Smooth muscle cell (in vitro differentiated cells): ENCODE data around the gene PEX5. TPM values are rescaled to one million over a fixed set of nuclear protein-coding genes. Genes with fewer than 3 reads are reported as not detected.

Experiments used
- DNase-seq: peaks from one replicate; lab custom pipeline; 2025; ENCODE audit not compliant: unreplicated experiment; lab: John Stamatoyannopoulos, UW
- H2AFZ ChIP-seq: fragments of 200-600 bp; sonication (generic); 2 replicates; pipeline ENCODE4 v1.6.0; 2016; ENCODE audit warnings: antibody characterized with exemption, low read depth, mild to moderate bottlenecking
- H3F3A ChIP-seq: fragments of 200-600 bp; sonication (generic); 2 replicates; pipeline ENCODE4 v1.6.0; 2017; ENCODE audit warnings: antibody characterized with exemption, low read depth
- H3K27ac ChIP-seq: fragments of 200-600 bp; sonication (generic); 2 replicates; pipeline ENCODE4 v1.5.1; 2016; ENCODE audit warnings: low read depth, mild to moderate bottlenecking
- H3K27me3 ChIP-seq: fragments of 200-600 bp; sonication (generic); 2 replicates; pipeline ENCODE4 v1.6.1; 2016; ENCODE audit warnings: low read depth, mild to moderate bottlenecking
- H3K36me3 ChIP-seq: fragments of 200-600 bp; sonication (generic); 2 replicates; pipeline ENCODE4 v1.5.1; 2016; ENCODE audit warnings: low read depth
- H3K4me1 ChIP-seq: fragments of 200-600 bp; sonication (generic); 2 replicates; pipeline ENCODE4 v1.5.1; 2016; ENCODE audit warnings: low read depth
- H3K4me2 ChIP-seq: fragments of 200-600 bp; sonication (generic); 2 replicates; pipeline ENCODE4 v1.6.0; 2016; ENCODE audit warnings: mild to moderate bottlenecking
- H3K4me3 ChIP-seq: fragments of 200-600 bp; sonication (generic); 2 replicates; pipeline ENCODE4 v1.5.1; 2016; ENCODE audit warnings: mild to moderate bottlenecking
- H3K79me2 ChIP-seq: fragments of 200-600 bp; sonication (generic); 2 replicates; pipeline ENCODE4 v1.6.0; 2016; ENCODE audit warnings: low read depth, mild to moderate bottlenecking
- H3K9ac ChIP-seq: fragments of 200-600 bp; sonication (generic); 2 replicates; pipeline ENCODE4 v1.6.0; 2016; ENCODE audit warnings: low read depth
- H3K9me3 ChIP-seq: fragments of 200-600 bp; sonication (generic); replicated peaks from 2 replicates; pipeline ENCODE4 v1.5.1; 2016; ENCODE audit warnings: low read depth
- H4K20me1 ChIP-seq: fragments of 200-600 bp; sonication (generic); 2 replicates; pipeline ENCODE4 v1.6.0; 2016; ENCODE audit warnings: low read depth
- WGBS: methylation state at CpG from one replicate; pipeline ENCODE4 v1.1.7; 2016; ENCODE audit warnings: low lambda C conversion rate; 5-methylcytosine and 5-hydroxymethylcytosine counted together
- polyA plus RNA-seq: library from polyadenylated mRNA; unstranded; fragments of >200 nt; fragmentation: Nextera tagmentation; extraction: Ambion mirVana; gene quantifications from 2 replicates; pipeline ENCODE4 v1.2.1, GENCODE V29; 2016
- total RNA-seq: library from RNA; depleted of rRNA; stranded (reverse); fragments of >200 nt; gene quantifications from 2 replicates; pipeline ENCODE4 v1.2.3, GENCODE V29; 2014
- TF ChIP-seq, protein P1 (sequence below): fragments of 200-600 bp; sonication (generic); IDR thresholded peaks from 2 replicates; pipeline ENCODE4 v1.5.1; 2017; ENCODE audit warnings: borderline replicate concordance, mild to moderate bottlenecking, antibody characterized with exemption; ENCODE audit not compliant: insufficient read depth, poor library complexity, severe bottlenecking

The PEX5 gene
- total and polyA plus RNA-seq, 2 experiments from 2014 or later, result 6.6 to 8.9 TPM

DNA sequence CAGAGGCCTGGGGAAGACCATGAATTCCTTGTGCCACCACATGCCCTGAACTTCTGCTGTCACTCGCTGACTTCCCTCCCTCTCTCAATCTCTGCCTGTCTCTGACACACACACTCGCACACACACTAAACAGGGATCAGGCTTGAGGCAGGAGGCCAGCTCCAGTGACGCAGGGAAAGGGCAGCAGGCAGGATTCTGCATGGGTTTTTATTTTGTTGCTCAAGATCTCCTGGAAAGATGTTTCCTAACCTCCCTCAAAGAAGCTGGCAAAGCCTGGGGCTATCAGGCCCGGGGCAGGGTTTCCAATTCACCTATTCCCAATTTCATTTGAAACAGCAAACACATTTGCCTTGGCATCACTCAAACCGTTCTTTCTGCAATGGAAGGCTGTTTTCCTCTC is 27.7 kb upstream of the PEX5 start:
- no peak overlapping the region for H3K4me2 ChIP-seq
- H3K27me3 ChIP-seq, result peaks cover 10% of the 10 kb centered on the region
- no peak overlapping the region for H2AFZ ChIP-seq
- no peaks in the 10 kb centered on the region for H4K20me1 ChIP-seq
- H3K36me3 ChIP-seq, result no peaks in the 10 kb centered on the region
- H3K4me1 ChIP-seq, result no peaks in the 10 kb centered on the region
- H3K9ac ChIP-seq, result no peak overlapping the region
- no peak for DNase-seq
- TF ChIP-seq, protein P1, sequence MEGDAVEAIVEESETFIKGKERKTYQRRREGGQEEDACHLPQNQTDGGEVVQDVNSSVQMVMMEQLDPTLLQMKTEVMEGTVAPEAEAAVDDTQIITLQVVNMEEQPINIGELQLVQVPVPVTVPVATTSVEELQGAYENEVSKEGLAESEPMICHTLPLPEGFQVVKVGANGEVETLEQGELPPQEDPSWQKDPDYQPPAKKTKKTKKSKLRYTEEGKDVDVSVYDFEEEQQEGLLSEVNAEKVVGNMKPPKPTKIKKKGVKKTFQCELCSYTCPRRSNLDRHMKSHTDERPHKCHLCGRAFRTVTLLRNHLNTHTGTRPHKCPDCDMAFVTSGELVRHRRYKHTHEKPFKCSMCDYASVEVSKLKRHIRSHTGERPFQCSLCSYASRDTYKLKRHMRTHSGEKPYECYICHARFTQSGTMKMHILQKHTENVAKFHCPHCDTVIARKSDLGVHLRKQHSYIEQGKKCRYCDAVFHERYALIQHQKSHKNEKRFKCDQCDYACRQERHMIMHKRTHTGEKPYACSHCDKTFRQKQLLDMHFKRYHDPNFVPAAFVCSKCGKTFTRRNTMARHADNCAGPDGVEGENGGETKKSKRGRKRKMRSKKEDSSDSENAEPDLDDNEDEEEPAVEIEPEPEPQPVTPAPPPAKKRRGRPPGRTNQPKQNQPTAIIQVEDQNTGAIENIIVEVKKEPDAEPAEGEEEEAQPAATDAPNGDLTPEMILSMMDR, result no peak
- no peak overlapping the region for H3K27ac ChIP-seq
- peaks cover 9% of the 10 kb centered on the region for H3K9me3 ChIP-seq
- H3K4me3 ChIP-seq, result no peak overlapping the region
- H3F3A ChIP-seq, result no peaks in the 10 kb centered on the region
- H3K79me2 ChIP-seq, result no peaks in the 10 kb centered on the region
- WGBS, result 89% methylated on average over 5 of the region's 5 CpGs

DNA sequence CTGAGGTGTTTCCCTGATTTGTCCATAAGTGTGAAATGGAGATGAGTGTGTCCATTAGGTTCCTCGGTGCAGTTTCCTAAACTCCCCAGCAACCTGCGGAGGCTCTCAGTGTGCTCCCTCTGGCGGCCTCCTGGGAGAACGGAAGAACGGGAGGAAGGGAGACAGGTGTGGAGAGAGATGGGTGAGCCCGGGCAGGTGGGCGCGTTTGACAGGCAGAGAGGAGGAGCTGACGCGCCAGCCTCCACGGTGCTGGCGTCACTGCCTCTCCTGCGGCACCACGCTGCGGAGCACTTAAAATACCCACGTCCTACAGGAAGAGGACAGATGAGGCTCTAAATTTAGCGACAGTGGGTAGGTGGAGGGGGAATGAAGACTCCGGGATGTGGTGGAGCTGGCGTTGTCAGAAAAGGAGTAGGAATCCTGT is 26.8 kb upstream of the PEX5 start:
- Histone ChIP-seq H3K36me3 (no peaks in the 10 kb centered on the region), H2AFZ (no peak overlapping the region), H3K9me3 (peaks cover 11% of the 10 kb centered on the region), H3K79me2 (no peaks in the 10 kb centered on the region), H4K20me1 (no peaks in the 10 kb centered on the region), H3K4me3 (no peak overlapping the region), H3F3A (no peaks in the 10 kb centered on the region), H3K27ac (no peak overlapping the region), H3K27me3 (peaks cover 10% of the 10 kb centered on the region), H3K9ac (no peak overlapping the region), H3K4me2 (no peak overlapping the region), H3K4me1 (no peaks in the 10 kb centered on the region)
- WGBS, result 18% methylated on average over 18 of the region's 19 CpGs
- TF ChIP-seq, protein P1, result peak; percentile 23
- DNase-seq, result no peak

DNA sequence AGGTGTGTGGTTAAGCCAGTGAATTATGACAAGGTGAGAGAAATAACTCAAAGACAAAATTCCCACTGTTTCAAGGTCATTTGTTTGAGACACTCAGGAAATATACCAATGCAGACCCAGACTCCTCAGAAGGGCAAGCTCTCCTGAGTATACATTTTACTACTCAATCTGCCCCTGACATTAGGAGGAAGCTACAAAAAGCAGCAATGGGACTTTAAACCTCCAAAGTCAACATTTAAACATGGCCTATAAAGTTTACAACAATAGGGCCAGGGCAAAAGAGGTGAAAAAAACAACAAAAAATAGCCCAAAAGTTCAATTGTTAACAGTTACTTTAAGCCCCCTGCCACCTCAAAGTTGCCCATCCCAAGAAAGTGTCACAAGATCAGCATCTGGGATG is 19.5 kb upstream of the PEX5 start:
- TF ChIP-seq, protein P1, result no peak
- Histone ChIP-seq H3K27me3 (no peaks in the 10 kb centered on the region), H3K27ac (no peak overlapping the region), H3K9ac (no peak overlapping the region), H3K79me2 (no peaks in the 10 kb centered on the region), H4K20me1 (no peaks in the 10 kb centered on the region), H3K4me1 (no peaks in the 10 kb centered on the region), H3K4me3 (no peak overlapping the region), H3K9me3 (peaks cover 25% of the 10 kb centered on the region), H3K4me2 (no peak overlapping the region), H2AFZ (no peak overlapping the region), H3F3A (no peaks in the 10 kb centered on the region), H3K36me3 (no peaks in the 10 kb centered on the region)
- DNase-seq, result no peak

DNA sequence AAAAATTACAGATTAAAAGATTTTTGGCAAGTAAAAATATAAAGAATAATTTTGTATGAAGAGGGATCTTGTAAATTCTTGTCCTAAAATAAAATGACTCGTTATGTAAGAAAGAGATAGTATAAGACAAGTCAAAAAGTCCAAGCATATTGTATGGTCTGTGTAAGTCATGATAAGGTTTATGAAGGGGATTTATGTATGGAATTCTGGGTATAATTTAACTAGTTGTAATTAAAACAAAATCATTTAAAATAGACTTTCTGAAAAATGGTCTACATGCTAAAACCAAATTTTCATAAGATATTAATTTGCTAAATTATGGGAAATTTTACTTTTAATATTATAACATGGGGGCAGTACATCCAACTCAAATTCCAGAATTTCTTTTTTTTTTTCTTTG is 17.6 kb upstream of the PEX5 start:
- Histone ChIP-seq H3K4me3 (no peak overlapping the region), H3K4me1 (no peaks in the 10 kb centered on the region), H3K27ac (no peak overlapping the region), H3K4me2 (no peak overlapping the region), H3F3A (no peaks in the 10 kb centered on the region), H3K36me3 (no peaks in the 10 kb centered on the region), H3K9ac (no peak overlapping the region), H3K9me3 (peaks cover 15% of the 10 kb centered on the region), H4K20me1 (no peaks in the 10 kb centered on the region), H2AFZ (no peak overlapping the region), H3K79me2 (no peaks in the 10 kb centered on the region), H3K27me3 (no peaks in the 10 kb centered on the region)
- TF ChIP-seq, protein P1, result no peak
- DNase-seq, result no peak
- 78% methylated on average over 1 of the region's 1 CpG for WGBS
